Measurements from ENCODE around the gene AKR7A2.

The AKR7A2 gene

DNA sequence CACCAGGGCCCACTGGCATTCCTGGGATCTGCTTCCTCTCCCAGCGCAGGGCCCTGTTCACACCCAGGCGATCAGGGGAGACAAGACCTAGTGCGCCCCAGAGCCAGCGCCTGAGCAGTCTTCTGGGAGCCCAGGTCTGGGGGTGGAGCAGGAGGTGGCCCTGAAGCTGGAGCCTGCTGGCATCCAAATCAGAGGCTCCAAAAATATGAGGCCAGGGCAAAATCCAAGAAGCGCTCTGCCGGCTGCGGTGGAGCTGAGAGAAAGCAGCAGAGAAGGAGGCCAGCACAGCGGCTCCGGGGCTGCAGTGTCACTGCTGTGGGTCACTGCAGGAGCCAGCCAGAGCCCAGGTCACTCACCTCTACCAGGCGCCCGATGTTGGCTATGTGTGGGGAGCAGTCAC, 32.9 kb upstream of the AKR7A2 start:
- DNase-seq = no peak
- intact Hi-C loops (cut with DNase I) = loop anchor here (5.0 kb wide), 1 partner anchor 307 kb away; no protein-coding TSS in a partner anchor

DNA sequence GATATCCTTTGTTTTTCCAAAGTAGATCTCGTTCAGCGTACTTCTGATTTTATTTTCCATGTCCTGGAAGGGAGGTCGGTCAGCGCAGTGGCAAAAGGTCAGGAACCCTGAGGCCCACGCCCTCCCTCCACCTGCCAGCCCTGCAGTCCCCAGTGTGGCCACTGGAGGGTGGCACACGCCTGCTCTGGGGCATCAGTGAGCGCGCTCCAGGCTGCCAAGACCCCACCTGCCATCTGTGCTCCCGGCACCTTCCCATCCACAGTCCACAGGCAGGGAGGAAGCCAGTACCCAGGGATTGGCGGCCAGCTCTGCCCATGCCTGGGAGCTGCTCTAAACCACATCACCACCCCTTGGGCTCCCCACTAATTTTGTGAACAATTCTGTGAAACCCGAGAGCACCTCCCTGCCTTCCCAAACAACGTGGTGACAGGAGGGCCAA, 32.4 kb upstream of the AKR7A2 start:
- DNase-seq = peak in 41 of 42 donors; percentile 28 to 86 (median 65)
- intact Hi-C loops (cut with DNase I) = loop anchor here (5.0 kb wide), 1 partner anchor 308 kb away; no protein-coding TSS in a partner anchor

DNA sequence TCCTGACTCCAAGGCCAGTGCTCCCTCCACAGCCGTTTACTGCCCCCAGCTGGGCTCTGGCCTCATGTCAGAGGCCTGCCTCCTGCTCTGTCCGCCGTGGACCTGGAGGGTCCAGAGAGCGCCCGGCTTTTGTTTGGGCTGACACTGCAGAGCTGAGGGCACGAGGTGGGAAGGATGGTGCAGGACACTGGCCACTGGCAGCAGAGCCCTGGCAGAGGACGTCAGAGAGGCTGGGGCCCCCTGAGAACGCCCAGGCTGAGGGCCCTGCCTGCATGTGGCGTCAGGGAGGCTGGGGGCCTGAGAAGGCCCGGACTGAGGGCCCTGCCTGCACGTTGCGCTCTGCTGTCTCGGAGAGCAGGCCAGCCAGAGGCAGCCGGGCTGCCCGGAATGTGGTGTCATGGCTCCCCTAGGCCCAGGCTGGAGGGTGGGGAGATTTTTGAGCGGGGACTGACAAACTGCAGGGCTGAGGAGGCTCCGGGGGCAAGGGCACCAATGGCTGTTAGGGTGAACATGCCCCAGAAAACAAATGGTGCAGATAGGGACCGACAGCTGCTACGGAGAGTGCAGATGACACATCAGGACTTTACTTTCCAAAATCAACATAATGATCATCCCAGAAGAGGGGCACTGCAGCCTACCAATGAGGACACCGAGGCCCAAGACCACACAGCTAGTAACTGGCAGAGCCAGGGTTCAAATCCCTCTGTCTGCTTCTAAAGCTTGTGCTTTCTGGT, 31.8 kb upstream of the AKR7A2 start:
- intact Hi-C loops (cut with DNase I) = loop anchor here (5.0 kb wide), 1 partner anchor 309 kb away; no protein-coding TSS in a partner anchor
- DNase-seq = no peak

DNA sequence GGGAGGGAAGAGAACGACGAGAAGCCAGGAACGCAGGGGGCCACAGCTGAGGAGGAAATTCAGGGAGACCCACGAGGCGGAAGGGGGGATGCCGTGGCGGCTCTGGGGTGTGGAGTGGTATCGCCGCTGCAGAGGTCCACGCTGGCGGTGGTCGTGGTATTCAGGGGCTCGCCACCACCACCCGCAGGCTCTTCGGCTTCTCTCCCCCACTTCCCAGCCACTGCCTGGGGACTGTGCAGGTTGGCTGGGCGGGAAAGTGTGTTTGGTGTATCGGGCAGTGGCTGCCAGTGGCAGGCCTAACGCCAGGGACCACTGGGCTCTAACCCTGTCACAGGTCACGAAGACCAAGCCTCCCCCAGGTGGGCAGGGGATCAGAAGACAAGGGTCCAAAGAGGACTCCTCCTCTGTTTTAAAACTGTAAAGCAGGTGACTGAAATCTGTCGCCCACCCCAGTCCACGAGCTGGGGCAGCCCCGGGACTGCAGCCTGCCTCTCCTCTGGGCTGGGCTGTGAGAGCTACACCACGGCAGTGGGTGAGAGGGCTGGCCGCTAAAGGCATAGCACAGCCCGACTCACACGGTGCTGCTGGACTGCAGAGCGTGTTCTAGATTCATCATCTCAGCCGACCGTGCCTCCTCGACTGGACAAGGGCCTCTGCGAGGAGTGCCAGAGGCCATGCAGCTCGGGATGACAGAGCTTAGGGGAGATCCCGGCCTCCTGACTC, 31.1 kb upstream of the AKR7A2 start:
- intact Hi-C loops (cut with DNase I) = loop anchor here (5.0 kb wide), 1 partner anchor 309 kb away; no protein-coding TSS in a partner anchor

DNA sequence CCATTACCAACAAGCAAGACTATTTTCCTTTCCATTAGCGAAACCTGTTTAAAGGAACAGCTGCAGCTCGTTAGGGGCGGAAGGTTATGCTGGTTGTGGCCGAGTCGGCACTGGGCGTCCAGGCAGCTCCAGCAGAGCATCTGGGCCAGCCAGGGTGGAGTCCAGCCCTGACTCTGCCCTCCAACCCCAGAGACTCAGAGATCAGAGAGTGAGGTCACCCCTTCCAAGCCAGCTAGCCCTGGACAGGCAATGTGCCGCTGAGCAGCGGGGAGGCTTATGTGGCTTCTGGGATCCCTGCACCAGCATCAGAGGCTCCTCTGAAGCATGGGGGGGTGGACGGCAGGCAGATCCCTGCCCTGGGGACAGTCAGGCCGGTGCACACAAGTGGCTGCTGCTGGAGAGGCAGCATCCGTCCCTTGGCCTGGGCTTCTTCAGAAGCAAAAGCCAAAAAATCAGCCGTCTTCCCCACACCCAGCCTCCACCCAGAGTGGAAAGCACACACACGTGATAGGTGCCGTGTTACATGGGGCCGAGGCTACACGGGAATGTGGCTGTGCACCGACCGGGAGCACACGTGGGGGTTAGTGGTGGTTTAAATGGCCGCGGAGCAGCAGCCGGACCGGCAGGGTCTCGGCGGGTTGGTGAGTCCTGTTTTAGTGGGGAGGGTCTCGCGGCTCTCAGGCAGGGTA, 30.3 kb upstream of the AKR7A2 start:
- intact Hi-C loops (cut with DNase I) = loop anchor here (5.0 kb wide), 1 partner anchor 310 kb away; no protein-coding TSS in a partner anchor

More for the DNA sequence above, 31.1 kb upstream of the AKR7A2 start:
- no peak for DNase-seq

DNA sequence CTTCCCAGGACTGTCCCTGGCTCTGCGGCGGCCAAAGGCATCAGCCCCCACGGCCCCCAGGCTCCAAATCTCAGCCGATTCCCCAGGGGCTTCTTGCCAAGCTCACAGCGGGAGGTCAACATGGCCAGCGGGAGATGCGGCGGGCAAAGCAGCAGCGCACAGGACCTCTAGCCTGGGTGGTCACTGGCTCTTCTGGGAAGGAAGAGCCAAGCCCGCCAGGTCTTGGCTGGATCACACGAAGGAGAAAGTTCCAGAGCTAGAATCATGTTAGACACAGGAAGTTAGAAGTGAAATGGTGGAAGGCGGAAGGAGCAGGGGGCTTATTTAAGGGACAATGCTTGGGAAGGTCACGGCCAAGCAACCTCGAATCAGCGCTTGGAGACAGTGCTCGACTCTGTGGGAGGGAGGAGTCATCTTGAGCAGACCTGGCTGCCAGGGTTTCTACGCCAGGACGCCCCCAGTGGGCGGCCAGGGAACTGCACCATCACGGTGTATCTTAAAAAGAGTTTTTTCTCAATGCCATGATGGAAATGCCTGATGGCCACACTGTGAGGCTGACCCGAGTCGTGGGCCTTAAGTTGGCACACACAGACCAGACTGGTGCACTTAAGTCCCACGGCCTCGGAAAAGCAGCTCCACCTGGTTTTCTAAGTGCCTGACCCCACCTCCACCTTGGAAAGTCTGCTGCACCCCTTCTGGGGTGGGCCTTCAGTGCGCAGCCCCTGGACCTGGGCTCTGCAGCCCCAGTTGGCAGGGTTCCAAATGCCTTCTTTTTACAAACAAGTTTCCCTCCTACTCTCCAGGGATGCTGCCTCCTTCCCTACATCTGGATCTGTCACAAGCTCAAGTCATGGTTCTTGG, 29.5 kb upstream of the AKR7A2 start:
- intact Hi-C loops (cut with DNase I) = loop anchor here (5.0 kb wide), 1 partner anchor 311 kb away; no protein-coding TSS in a partner anchor

More for the DNA sequence above, 30.3 kb upstream of the AKR7A2 start:
- DNase-seq = no peak

DNA sequence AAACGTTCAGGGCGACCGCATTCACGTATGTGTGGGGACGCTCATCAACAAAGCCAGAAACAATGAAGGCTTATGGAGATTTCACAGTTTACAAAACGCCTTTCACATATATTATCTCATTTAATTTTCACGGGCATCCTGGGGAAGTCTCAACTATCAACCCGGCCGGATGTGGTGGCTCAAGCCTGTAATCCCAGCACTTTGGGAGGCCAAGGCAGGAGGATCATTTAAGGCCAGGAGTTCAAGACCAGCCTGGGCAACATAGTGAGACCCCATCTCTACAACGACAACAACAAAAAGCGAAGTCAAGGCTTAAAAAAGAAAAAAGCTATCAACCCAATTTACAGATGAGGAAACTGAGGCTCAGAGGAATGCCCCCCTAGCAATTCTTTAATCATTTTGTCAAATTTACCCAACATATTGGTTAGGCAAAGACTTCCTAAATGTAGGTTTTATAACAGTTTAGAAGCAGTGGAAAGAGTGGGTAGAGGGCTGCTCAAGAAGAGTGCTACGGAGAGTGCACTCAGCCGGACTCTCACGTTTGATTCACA, 28.5 kb upstream of the AKR7A2 start:
- intact Hi-C loops (cut with DNase I) = loop anchor here (5.0 kb wide), 1 partner anchor 312 kb away; no protein-coding TSS in a partner anchor
- no peak for DNase-seq

More for the DNA sequence above, 29.5 kb upstream of the AKR7A2 start:
- DNase-seq = peak; percentile 32 to 85 (median 71)

DNA sequence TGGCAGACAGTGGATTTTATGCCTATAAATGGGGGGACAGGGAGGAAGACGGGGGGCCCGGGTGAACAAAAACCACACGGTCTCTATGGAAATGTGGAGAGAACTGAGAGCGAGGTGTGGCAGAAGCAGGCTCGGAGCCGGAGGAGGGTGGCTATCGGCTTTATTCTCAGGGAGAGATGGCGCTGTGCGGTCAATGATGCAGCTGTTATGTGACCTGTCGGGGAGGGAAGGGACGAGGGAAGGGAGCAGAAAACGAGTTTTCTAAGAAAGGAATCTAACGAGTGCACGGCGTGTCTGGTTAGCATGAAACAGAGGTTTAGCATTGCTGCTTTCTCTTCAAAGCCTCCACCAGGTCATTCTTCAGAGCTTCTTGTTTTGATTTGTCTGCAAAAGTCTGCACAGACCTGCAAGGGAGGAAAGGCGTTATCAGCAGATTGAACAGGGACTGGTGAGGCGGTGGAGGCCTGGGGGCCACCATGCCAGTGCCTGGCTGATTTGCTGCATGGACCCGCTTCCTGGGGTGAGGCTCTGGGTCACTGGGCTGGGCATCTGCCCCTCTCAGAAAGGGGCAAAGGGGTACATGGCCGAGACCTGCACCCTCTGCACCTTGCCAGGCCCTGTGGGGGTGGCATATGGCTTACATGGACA, 27.4 kb upstream of the AKR7A2 start:
- no peak for DNase-seq
- intact Hi-C loops (cut with DNase I) = no loop called here

DNA sequence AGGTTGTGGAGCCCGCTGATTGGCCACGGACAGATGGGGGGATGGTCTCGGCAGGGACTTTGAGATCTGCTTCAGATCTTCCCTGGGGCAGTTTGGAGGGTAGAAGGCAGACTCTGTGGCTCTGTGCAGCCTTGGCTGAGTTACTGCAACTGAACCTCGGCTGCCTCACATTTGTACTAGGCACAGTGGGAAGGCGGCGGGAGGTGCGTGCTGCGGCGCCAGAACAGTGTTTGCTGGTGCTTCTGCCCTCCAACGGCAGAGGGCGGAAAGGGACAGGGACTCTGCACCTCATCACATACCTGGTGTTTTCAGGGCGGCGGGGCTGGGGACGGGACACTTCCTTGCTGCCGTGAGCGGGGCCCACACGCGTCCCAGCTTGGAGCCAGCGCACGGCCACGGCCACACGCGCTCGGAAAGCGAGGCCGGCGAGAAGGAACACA, 26.4 kb upstream of the AKR7A2 start:
- intact Hi-C loops (cut with DNase I) = no loop called here
- DNase-seq = no peak

DNA sequence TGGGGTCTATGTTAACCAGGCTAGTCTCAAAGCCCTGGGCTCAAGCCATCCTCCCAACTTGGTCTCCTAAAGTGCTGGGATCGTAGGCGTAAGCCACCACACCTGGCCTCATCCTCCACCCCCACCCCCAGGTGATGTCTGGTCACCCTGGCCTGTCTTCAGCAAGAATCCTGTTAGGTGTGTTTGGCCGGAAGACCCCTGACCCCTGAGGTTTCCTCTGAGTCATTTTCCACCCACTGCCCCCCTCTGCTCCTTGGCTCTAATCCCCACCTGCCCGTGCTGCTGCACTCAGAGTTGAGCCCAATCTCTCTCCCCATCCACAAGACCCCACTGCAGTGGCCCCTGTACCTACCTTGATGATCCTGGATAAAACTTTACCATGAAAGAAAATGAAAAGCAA, 25.3 kb upstream of the AKR7A2 start:
- intact Hi-C loops (cut with DNase I) = no loop called here
- no peak for DNase-seq

DNA sequence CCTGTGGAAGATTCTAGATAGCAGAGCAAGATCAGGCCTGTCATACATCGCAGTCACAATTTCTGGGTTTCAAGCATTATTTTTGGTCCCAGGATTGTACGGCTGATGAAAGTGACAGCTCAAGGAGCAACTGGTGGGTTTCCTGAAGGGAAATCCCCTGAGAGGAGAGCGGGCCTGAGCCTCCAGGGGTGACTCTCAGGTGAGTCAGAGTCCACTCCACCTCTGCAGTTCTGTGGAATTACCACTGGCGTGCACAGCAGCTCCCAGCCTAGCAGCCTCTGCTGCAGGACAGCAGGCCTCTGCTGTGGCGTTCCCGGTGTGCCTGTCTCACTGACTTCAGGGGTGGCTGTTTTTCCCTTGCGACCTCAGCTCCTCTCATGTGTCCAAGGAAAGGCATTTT, 24.6 kb upstream of the AKR7A2 start:
- DNase-seq = no peak
- intact Hi-C loops (cut with DNase I) = no loop called here

DNA sequence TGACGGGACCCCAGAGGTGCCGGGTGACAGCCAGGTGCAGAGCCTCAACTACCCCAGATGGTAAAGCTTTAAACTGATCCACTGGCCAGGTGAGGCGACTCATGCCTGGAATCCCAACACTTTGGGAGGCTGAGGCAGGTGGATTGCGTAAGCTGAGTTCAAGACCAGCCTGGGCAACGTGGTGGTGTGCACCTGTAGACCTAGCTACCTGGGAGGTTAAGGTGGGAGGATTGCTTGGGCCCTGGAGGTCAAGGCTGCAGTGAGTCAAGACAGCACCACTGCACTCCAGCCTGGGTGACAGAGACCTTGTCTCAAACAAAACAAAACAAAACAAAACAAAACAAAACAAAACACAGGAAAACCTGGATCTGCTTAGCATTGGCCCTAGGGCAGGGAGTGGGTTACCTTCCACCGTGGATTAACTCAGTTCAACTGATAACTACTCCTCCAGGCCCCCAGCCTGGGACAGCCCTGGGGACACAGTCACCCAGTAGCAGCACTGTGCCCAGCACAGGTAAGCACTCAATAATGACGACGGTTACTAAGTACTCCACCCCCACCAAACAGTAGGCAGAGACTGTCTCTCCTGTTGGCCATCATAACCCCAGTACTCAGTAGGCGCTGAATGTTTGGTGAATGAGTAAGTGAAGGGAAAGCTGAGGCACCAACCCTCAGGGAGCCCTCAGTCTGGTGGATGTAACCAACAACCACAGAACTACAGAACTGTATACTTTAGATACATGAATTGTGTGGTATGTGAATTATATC, 21.8 kb upstream of the AKR7A2 start:
- intact Hi-C loops (cut with DNase I) = no loop called here
- DNase-seq = no peak

DNA sequence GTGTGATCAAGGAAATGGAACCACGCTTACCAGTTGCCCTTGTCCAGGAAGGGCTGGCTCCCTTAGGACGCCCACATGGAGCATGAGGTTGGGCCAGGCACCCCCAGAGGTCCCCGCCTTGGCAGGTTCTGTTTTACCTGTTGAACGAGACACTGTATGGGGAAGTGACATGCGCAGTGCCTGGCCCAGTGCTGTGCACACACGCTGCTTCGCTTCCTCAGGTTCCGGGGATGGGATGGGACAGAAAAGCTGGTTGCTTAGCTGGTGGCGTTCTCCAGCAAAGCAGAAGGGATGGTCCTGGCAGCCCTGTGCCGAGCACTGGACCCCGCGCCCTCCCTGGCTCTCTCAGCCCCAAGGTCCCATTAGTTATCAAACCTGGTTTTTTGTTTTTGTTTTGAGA, 20.9 kb upstream of the AKR7A2 start:
- no peak for DNase-seq
- intact Hi-C loops (cut with DNase I) = no loop called here

DNA sequence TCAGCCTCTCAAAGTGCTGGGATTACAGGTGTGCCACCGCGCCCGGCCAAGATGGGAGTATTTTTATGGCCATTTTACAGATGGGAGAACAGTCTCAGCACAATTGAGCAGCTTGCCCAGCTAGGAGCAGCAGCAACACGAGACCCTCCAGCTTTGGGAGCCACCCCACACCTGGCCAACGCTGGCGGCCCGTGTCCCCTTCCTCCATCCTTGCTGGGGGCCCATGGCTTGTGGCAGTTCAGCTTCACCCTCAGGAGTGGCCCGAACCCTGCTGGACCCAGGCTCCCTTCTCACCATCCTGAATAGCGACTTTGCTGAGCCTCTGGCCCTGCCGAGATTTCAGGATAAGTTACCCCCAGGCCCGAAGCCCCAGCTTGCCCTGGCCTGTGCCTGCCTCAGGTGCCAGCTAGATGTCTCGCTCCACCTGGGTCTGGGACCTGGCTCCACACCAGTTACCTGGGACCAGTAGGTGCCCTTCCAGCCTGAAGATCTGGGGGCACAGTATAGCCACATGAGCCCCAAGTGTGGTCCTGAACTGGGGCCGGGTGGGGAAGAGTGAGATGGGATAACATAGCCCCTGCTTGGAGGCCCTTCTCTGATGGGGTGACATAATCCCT, 19.4 kb upstream of the AKR7A2 start:
- intact Hi-C loops (cut with DNase I) = no loop called here
- no peak for DNase-seq

DNA sequence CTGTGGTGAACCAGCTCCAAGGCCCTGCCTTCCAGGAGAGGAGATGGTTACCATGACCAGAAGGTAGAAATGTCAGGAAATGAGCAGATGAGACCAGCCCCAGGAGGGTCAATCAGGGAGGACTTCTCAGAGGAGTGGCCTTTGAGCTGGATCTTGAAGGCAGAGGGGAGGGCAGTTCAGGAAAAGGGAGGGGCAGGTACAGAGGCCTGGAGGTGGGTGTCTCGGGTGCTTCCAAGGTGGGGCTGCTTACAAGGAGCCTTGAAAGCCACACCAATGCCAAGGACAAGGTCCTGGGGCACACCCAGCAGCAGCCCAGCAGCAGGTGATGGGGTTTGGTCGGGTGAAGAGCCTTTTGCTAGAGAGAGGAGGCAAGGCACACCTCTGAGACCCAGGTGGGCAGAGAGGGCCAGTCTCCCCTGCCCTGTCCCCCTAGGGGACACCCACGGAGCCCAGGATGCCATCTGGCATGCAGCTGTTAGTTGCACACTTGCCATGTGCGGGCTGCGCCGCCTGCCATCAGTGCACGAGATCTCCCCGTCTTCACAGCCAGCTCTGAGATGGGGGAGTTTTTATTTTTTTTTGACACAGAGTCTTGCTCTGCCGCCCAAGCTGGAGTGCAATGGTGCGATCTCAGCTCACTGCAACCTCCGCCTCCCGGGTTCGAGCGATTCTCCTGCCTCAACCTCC, 18.6 kb upstream of the AKR7A2 start:
- DNase-seq = no peak
- intact Hi-C loops (cut with DNase I) = no loop called here

DNA sequence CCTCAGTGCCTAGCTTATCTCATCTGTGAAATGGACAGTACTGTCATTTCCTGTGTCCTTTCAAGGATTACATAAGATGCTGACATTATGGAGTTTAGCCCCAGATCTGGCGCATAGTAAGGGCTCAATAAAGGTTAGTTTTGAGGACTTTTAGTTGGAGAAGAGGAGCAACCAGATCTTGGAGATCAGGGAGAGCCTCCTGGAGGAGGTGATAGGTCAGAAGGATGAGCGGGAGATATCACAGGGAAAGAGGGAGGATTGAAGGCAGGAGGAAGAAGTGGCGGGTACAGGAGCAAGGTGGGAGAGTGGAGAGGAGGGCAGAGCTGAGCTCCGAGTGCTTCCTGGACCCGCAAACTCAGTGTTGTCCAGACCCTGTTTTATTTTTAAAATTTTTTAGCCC, 17.7 kb upstream of the AKR7A2 start:
- intact Hi-C loops (cut with DNase I) = no loop called here
- DNase-seq = no peak

Measured in head of caudate nucleus (tissue), 42 donors.